ENCODE data around the gene CARHSP1. TPM values are rescaled to one million over a fixed set of nuclear protein-coding genes. Genes with fewer than 3 reads are reported as not detected.
"Not testable (repeated sequence)": the region's sequence is repeated elsewhere in the genome, so short reads cannot be mapped to it uniquely, and the experiment has no call there.

Gene CARHSP1
- total RNA-seq = 62.1 TPM
- 77.9 TPM for polyA plus RNA-seq

GRCh38 chr16:8868416-8869211 lies at the start of gene CARHSP1:
TSS of gene CARHSP1 (minus strand) at chr16:8869006. CDS start at chr16:8859328, 9,678 bp downstream.
- H3K4me3 ChIP-seq (ENCODE audit: low read depth, low read length) = peak within 1 kb of the TSS; percentile 86
- under 1% methylated on average over 83 of the region's 83 CpGs for WGBS
- peak; percentile 67 for DNase-seq (ENCODE audit: extremely low spot score)
- H3K36me3 ChIP-seq (ENCODE audit: insufficient read depth) = no peaks in the 10 kb centered on the region
- no peaks in the 10 kb centered on the region for H3K4me1 ChIP-seq (ENCODE audit: insufficient read depth)
- H3K27ac ChIP-seq (ENCODE audit: low read depth) = peak within 1 kb of the TSS; percentile 90

DNA sequence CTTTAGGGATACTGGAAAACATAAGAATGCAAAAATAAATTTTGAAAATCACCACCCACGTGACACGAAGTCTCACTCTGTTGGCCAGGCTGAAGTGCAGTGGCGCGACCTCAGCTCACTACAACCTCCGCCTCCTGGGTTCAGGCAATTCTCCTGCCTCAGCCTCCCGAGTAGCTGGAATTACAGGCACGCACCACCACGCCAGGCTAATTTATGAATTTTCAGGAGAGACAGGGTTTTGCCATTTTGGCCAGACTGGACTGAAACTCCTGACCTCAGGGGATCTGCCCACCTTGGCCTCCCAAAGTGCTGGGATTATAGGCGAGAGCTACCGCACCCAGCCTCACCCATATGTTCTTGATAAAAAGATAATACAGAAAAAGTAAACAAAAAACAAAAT lies 48.5 kb upstream of the CARHSP1 start:
- DNase-seq (ENCODE audit: extremely low spot score); H3K36me3 ChIP-seq (ENCODE audit: insufficient read depth); H3K4me1 ChIP-seq (ENCODE audit: insufficient read depth); H3K27ac ChIP-seq (ENCODE audit: low read depth); H3K4me3 ChIP-seq (ENCODE audit: low read depth, low read length): not testable (repeated sequence)
- 97% methylated on average over 10 of the region's 10 CpGs for WGBS

DNA sequence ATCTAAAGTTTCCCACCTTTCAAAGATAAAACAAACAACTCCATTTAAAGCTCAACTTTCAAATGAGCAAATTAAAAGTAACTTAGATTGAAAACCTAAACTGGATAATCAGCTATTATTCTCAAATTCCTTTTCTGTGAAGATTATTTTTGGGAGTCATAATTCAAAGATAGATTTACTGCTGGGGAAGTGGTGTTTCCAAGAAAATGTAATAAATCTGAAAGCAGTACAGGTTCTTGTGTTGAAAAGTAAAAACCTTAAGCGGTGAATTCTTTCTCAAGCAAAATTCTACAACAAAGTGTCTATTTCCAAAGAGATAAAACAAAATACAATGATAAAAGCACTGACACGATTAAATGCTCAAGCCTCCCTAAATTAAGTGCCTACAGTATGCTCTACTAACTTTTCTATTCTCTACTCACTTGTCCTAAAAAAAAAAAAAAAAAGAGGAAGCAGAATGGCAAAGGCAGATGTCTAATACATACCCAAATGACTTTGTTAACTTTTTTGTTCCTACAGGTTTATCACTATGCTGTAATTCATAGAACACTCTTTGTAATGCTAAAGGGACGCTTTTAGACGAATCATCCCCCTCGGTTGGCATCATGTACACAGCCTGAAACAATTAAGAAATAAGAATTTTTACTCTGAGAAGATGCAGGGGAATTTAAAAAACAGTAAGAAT lies 47.9 kb upstream of the CARHSP1 start:
- WGBS = 86% methylated on average over 5 of the region's 5 CpGs
- no peak for DNase-seq (ENCODE audit: extremely low spot score)
- Histone ChIP-seq H3K27ac (ENCODE audit: low read depth) (no peak overlapping the region), H3K4me1 (ENCODE audit: insufficient read depth) (no peaks in the 10 kb centered on the region), H3K4me3 (ENCODE audit: low read depth, low read length) (no peak overlapping the region), H3K36me3 (ENCODE audit: insufficient read depth) (peaks cover 5% of the 10 kb centered on the region)

DNA sequence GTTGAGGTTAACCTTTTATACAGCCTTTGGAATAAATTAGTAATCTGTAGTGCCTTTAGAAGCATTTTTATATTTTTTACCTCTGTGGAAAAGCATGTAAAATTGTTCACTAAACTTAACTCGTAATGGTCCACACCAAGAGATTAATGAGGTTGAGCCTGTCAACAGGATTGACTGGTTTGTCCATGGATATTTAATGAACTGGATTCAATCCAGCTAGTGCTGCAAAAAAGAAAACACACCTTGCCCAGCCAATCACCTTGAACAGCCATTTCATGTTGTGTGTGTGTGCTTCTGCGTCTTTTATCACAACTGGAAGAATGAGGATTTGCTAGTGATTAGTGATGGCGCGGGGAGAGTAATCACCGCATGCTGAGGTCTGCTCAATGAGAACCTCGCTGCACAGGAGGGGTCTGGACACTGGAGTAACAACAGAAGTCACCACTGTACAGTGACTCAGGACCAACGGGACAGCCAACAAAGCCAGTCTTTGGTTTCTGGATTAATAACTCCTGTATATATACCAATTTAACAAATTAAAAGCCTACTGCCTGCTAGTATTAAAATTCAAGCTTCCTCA lies 47.0 kb upstream of the CARHSP1 start:
- no peak overlapping the region for H3K4me3 ChIP-seq (ENCODE audit: low read depth, low read length)
- no peaks in the 10 kb centered on the region for H3K4me1 ChIP-seq (ENCODE audit: insufficient read depth)
- H3K36me3 ChIP-seq (ENCODE audit: insufficient read depth) = peaks cover 5% of the 10 kb centered on the region
- DNase-seq (ENCODE audit: extremely low spot score) = no peak
- H3K27ac ChIP-seq (ENCODE audit: low read depth) = no peak overlapping the region
- WGBS = 88% methylated on average over 7 of the region's 7 CpGs

GRCh38 chr16:8914098-8914497 lies 45.3 kb upstream of the CARHSP1 start:
- WGBS = 95% methylated on average over 3 of the region's 3 CpGs
- Histone ChIP-seq H3K27ac (ENCODE audit: low read depth) (no peak overlapping the region), H3K36me3 (ENCODE audit: insufficient read depth) (peaks cover 2% of the 10 kb centered on the region), H3K4me1 (ENCODE audit: insufficient read depth) (no peaks in the 10 kb centered on the region), H3K4me3 (ENCODE audit: low read depth, low read length) (no peak overlapping the region)
- DNase-seq (ENCODE audit: extremely low spot score) = no peak

DNA sequence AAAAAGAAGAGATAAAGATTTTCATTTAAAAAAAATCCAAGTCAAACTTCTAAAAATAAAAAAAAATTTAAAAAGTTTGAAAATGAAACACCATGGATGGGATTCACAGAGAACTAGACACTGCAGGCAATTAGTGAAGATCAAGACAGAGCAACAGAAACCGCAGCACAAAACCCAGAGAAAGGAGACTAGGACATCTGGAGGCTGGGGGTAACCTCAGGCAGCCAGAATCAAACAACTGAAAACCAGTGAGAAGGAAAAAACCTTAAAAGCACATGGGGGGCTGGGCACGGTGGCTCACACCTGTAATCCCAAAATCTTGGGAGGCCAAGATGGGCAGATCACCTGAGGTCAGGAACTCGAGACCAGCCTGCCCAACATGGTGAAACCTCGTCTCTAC lies 44.0 kb upstream of the CARHSP1 start:
- WGBS = 89% methylated on average over 4 of the region's 4 CpGs
- no peak for DNase-seq (ENCODE audit: extremely low spot score)
- H3K36me3 ChIP-seq (ENCODE audit: insufficient read depth) = peaks cover 2% of the 10 kb centered on the region
- H3K4me3 ChIP-seq (ENCODE audit: low read depth, low read length) = no peak overlapping the region
- H3K27ac ChIP-seq (ENCODE audit: low read depth) = no peak overlapping the region
- H3K4me1 ChIP-seq (ENCODE audit: insufficient read depth) = no peaks in the 10 kb centered on the region

DNA sequence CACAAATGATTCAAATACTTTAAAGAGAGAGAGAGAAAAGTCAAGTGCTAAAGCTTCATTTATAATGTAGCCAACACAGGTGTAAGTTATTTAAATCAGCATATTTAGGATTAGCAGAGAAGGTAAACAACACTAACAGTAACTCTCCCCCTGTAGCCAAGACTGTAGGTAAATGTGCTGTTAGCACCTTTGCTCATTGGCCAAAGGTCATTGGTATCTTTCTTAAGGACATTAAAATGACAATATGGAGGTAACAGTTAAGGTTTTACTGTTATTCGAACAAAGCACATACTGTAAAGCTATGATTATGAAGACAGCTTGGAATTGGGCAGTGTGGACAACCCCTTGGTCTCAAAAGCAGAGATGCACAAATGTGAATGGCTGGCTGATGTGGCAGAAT lies 42.0 kb upstream of the CARHSP1 start:
- no peak overlapping the region for H3K4me3 ChIP-seq (ENCODE audit: low read depth, low read length)
- H3K4me1 ChIP-seq (ENCODE audit: insufficient read depth) = no peaks in the 10 kb centered on the region
- H3K27ac ChIP-seq (ENCODE audit: low read depth) = no peak overlapping the region
- H3K36me3 ChIP-seq (ENCODE audit: insufficient read depth) = peaks cover under 1% of the 10 kb centered on the region
- WGBS = 92% methylated on average over 1 of the region's 1 CpG
- no peak for DNase-seq (ENCODE audit: extremely low spot score)

DNA sequence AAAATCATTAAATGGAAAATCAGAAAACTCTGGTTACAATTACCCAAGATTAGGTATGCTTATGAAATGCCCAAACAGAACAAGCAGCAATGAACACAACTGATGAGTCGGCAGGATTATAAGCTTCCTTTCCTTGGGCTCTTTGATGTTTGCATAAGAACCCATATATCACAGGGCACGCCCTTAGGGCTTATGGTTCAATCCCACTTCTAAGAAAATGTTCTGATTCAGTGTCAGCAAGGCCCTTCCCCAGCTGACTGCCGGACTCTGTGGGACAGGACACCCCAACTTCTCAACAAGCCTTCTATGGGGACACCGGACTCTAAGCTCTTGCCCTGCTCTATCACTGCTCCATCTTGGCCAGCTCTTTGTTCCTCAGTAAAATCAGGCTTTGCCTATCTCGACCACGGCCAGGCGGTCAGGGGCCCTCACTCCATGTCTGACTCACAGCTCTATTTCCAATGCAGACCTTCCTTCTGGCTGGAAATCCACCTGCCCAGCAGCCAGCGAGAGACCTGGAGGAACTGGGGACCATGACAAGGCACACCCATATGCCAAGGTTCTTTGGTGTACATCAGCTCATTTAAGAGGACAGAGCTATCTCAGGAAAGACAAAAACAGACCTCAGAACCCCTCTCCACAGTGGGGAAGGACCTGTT lies 40.1 kb upstream of the CARHSP1 start:
- Histone ChIP-seq H3K36me3 (ENCODE audit: insufficient read depth) (peaks cover 3% of the 10 kb centered on the region), H3K27ac (ENCODE audit: low read depth) (no peak overlapping the region), H3K4me1 (ENCODE audit: insufficient read depth) (no peaks in the 10 kb centered on the region), H3K4me3 (ENCODE audit: low read depth, low read length) (no peak overlapping the region)
- no peak for DNase-seq (ENCODE audit: extremely low spot score)
- WGBS = 76% methylated on average over 8 of the region's 8 CpGs

DNA sequence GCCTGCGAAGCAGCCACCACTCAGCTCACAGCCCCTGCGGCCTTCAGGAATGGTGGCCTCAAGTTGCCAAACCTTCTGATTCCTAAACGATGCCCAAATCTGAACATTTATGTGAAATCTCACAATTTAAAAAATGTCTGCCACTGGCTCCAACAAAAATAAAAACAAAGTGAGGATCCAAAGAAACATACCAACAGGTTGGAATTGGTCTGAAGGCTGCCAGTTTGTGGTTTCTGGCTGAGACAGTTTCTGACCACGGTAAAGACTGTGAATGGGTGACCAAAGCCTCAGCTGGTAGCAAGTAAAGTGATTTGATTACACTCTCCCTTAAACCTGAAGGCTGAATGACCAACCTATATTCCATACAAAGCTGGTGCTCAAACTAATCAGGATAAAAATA lies 38.3 kb upstream of the CARHSP1 start:
- H3K36me3 ChIP-seq (ENCODE audit: insufficient read depth) = peaks cover 6% of the 10 kb centered on the region
- H3K4me1 ChIP-seq (ENCODE audit: insufficient read depth) = no peaks in the 10 kb centered on the region
- no peak overlapping the region for H3K4me3 ChIP-seq (ENCODE audit: low read depth, low read length)
- 86% methylated on average over 4 of the region's 4 CpGs for WGBS
- DNase-seq (ENCODE audit: extremely low spot score) = no peak
- no peak overlapping the region for H3K27ac ChIP-seq (ENCODE audit: low read depth)

DNA sequence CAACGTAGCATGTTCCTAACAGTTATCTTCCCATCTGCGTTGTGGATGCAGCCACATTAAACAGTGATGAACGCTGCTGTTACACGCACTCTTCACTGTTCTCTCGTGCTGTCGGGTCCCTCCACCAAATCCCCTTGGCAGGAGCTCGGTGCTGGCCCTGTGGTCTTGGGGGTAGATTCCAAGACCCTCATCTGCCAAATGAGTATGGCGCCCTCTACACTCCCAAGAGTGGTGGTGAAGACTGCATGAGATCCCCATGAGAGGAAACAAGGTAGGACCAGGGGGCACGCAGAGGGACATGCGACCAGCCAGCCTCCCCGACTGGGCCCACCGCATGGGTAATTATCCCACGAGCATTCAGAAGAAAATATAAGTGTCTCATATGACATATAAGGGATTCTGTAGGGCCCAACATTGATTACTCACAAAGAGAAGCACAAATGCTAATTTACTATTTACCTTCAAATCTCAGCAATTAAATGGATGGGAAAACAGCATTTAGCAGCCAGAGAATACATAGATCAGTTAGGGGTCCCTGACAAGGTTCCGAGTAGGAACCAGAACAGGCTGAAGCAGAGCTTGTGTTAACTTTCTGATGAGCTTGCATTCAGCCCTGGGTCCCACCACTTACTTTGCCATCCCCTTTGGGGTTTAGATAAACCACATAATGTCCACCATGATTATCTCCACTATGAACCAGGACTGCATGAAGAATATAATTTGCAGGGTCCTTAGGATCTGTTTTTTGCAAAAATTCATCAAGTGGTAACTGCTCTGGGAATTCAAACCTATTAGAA lies 37.2 kb upstream of the CARHSP1 start:
- WGBS = 84% methylated on average over 14 of the region's 14 CpGs
- no peaks in the 10 kb centered on the region for H3K4me1 ChIP-seq (ENCODE audit: insufficient read depth)
- H3K36me3 ChIP-seq (ENCODE audit: insufficient read depth) = peaks cover 6% of the 10 kb centered on the region
- no peak overlapping the region for H3K4me3 ChIP-seq (ENCODE audit: low read depth, low read length)
- no peak for DNase-seq (ENCODE audit: extremely low spot score)
- H3K27ac ChIP-seq (ENCODE audit: low read depth) = no peak overlapping the region

- H3K36me3 ChIP-seq (ENCODE audit: insufficient read depth) = peaks cover 6% of the 10 kb centered on the region
- DNase-seq (ENCODE audit: extremely low spot score) = no peak
- WGBS = 79% methylated on average over 13 of the region's 13 CpGs
Measured at GRCh38 chr16:8905168-8905762, 36.5 kb upstream of the CARHSP1 start.

DNA sequence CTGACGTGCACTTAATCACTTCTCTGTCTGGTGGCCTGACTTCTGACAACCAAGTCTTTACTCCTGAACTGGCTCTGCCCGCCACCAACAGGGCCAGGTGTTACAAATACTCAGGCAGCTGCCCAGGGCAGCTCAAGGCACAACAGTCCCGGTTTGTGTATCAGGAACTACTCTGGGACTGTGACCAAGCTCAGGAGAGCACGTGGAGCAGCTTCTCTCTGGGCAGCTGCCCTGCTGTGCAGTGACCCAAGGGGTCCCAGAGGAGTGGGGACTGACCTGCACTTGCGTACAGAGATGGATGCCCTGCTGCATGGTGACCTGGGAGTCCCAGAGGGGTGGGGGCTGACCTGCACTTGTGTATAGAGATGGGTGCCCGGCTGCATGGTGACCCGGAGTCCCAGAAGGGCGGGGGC lies 35.2 kb upstream of the CARHSP1 start:
- H3K4me1 ChIP-seq (ENCODE audit: insufficient read depth) = no peaks in the 10 kb centered on the region
- DNase-seq (ENCODE audit: extremely low spot score) = no peak
- peaks cover 6% of the 10 kb centered on the region for H3K36me3 ChIP-seq (ENCODE audit: insufficient read depth)
- H3K27ac ChIP-seq (ENCODE audit: low read depth) = no peak overlapping the region
- WGBS = 90% methylated on average over 8 of the region's 8 CpGs
- H3K4me3 ChIP-seq (ENCODE audit: low read depth, low read length) = no peak overlapping the region

More at GRCh38 chr16:8905168-8905762, 36.5 kb upstream of the CARHSP1 start:
- Histone ChIP-seq H3K4me3 (ENCODE audit: low read depth, low read length) (no peak overlapping the region), H3K27ac (ENCODE audit: low read depth) (no peak overlapping the region), H3K4me1 (ENCODE audit: insufficient read depth) (no peaks in the 10 kb centered on the region)

DNA sequence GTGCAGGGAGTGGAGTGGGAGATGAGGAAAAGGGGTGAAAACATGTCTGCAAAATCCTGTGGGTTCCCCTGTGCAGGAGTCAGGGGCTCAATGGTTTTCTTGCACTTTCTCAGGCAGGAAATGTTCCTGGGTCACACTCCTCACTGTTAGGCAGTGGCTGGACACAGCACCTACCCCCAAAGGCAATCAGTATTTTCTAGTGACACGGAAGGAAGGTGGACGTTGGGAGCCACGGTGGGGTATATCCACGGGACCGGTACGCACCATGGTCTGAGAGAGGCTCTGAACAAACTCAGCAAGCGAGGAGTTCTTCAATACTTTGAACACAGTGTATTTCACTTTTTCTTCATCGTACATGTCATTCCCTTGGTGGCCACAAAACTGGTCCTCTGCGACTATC lies 34.2 kb upstream of the CARHSP1 start:
- Histone ChIP-seq H3K4me1 (ENCODE audit: insufficient read depth) (no peaks in the 10 kb centered on the region), H3K27ac (ENCODE audit: low read depth) (no peak overlapping the region), H3K36me3 (ENCODE audit: insufficient read depth) (peaks cover 6% of the 10 kb centered on the region), H3K4me3 (ENCODE audit: low read depth, low read length) (no peak overlapping the region)
- WGBS = 93% methylated on average over 9 of the region's 9 CpGs
- no peak for DNase-seq (ENCODE audit: extremely low spot score)

Measured in urinary bladder (tissue), 4 donors.